A549 treated with ZK216348 at 1 μM for 4 hours (cell line): ENCODE results near the gene OR2B2. TPM values are rescaled to one million over a fixed set of nuclear protein-coding genes. Genes with fewer than 3 reads are reported as not detected.

Experiments
- total RNA-seq: library from RNA; stranded (reverse); fragments of 200-300 nt; extraction: Qiagen RNA extraction; gene quantifications from 5 replicates; pipeline ENCODE4 v1.2.3, GENCODE V29; 2022; ENCODE audit warnings: low read depth

The OR2B2 gene
- total RNA-seq = not detected in 5 replicates

DNA sequence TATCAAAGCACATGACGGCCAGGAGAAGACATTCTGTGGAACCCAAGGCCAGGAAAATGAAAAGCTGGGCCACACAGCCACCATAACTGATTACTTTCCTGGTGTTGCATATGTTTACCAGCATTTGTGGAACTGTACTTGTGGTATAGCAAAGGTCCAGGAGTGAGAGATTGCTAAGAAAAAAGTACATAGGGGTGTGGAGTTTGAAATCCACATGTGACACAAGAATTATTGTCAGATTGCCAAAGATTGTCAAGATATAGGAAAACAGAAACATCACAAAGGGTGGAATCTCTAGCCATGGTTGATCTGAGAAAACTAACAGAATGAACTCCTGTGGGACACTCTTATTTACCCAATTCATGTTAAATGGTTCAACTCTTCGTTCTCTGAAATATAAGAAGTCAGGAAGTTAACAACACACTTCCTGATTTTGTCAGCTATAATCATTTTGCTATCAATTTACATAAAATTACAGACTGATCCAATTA lies at the start of gene OR2B2:
Gene OR2B2 (minus strand): TSS at position 441 of the 491 bp plus-strand sequence. CDS start 77 bp downstream, at position 364.

DNA sequence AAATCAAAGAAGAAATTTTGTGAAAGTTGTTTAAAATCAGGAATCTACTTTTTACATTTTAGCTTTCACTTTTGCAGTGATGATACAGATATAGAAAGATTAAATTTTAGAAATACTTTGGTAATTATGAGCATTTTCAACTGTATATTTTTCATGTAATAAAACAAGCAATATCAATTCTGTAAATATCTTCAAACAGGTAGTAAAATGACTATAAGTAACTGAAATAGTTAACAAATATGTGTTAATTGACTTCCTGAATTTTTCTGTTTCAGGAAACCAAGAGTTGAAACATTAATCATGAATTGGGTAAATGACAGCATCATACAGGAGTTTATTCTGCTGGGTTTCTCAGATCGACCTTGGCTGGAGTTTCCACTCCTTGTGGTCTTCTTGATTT lies 44.7 kb upstream of the OR2B2 start, which contains the start of gene OR2B6:
Gene OR2B6 (plus strand): TSS at position 301 of the 400 bp plus-strand sequence. CDS start 0 bp downstream, at position 301.

Other genes starting within 250 kb of the OR2B2 start
- 0.15 to 0.62 TPM in 2 of 5 replicates, not detected in the others for gene OR2B6, start 44.8 kb upstream of the OR2B2 start, total RNA-seq
- 0.57 to 1.5 TPM (median 0.83 TPM) in 5 replicates for gene ZNF165, start 168.2 kb upstream of the OR2B2 start, total RNA-seq
- 3.7 to 5.1 TPM (median 4.6 TPM) in 5 replicates for gene ZSCAN16, start 212.2 kb upstream of the OR2B2 start, total RNA-seq
- gene ZKSCAN8, start 229.5 kb upstream of the OR2B2 start, total RNA-seq = 2.1 to 6.3 TPM (median 4.7 TPM) in 5 replicates